Neural cell (in vitro differentiated cells): ENCODE results near the gene ZNF613. TPM values are rescaled to one million over a fixed set of nuclear protein-coding genes. Genes with fewer than 3 reads are reported as not detected.

Source experiments
- H2AFZ ChIP-seq: fragments of 200-600, 300-800 bp; sonication (generic), shearing (Covaris generic); 2 replicates; pipeline ENCODE4 v1.6.0; 2014; ENCODE audit warnings: low read depth, mild to moderate bottlenecking, antibody characterized with exemption, low read length, moderate library complexity
- H3F3A ChIP-seq: fragments of 200-600 bp; shearing (Covaris generic); 2 replicates; pipeline ENCODE4 v1.6.1; 2016; ENCODE audit warnings: mild to moderate bottlenecking, moderate library complexity, mixed read lengths, antibody characterized with exemption, low read length; ENCODE audit not compliant: insufficient read depth, poor library complexity, severe bottlenecking
- H3K27ac ChIP-seq: fragments of 200-600, 300-800 bp; sonication (generic), shearing (Covaris generic); 2 replicates; pipeline ENCODE4 v1.5.1; 2014; ENCODE audit warnings: mild to moderate bottlenecking, low read length, moderate library complexity
- H3K27me3 ChIP-seq: fragments of 300-800, 200-600 bp; sonication (generic), shearing (Covaris generic); 2 replicates; pipeline ENCODE4 v1.6.0; 2014; ENCODE audit warnings: mild to moderate bottlenecking, low read depth, low read length, moderate library complexity; ENCODE audit not compliant: insufficient read depth
- H3K36me3 ChIP-seq: fragments of 300-800, 200-600 bp; sonication (generic), shearing (Covaris generic); 2 replicates; pipeline ENCODE4 v1.5.1; 2014; ENCODE audit warnings: mild to moderate bottlenecking, antibody characterized with exemption, low read length, moderate library complexity; ENCODE audit not compliant: insufficient read depth
- H3K4me2 ChIP-seq: fragments of 300-800, 200-600 bp; sonication (generic), shearing (Covaris generic); 2 replicates; pipeline ENCODE4 v1.6.0; 2014; ENCODE audit warnings: mild to moderate bottlenecking, low read length
- H3K4me3 ChIP-seq: fragments of 300-800, 200-600 bp; sonication (generic), shearing (Covaris generic); 2 replicates; pipeline ENCODE4 v1.5.1; 2014; ENCODE audit warnings: mild to moderate bottlenecking, low read length, moderate library complexity
- H3K79me2 ChIP-seq: fragments of 200-600 bp; shearing (Covaris generic); replicated peaks from 2 replicates; pipeline ENCODE4 v1.6.0; 2014; ENCODE audit warnings: mild to moderate bottlenecking, low read length, moderate library complexity; ENCODE audit not compliant: insufficient read depth
- H3K9ac ChIP-seq: fragments of 300-800, 200-600 bp; sonication (generic), shearing (Covaris generic); 2 replicates; pipeline ENCODE4 v1.6.1; 2016; ENCODE audit warnings: mild to moderate bottlenecking, low read length, mixed read lengths
- H3K9me2 ChIP-seq: fragments of 200-600 bp; shearing (Covaris generic); 2 replicates; pipeline ENCODE4 v1.6.1; 2016; ENCODE audit warnings: mild to moderate bottlenecking, low read length, mixed read lengths; ENCODE audit not compliant: insufficient read depth
- H3K9me3 ChIP-seq: fragments of 200-600, 300-800 bp; sonication (generic), shearing (Covaris generic); 2 replicates; pipeline ENCODE4 v1.6.1; 2016; ENCODE audit warnings: mild to moderate bottlenecking, mixed run types, low read length, moderate library complexity, mixed read lengths
- H4K20me1 ChIP-seq: fragments of 200-600 bp; shearing (Covaris generic); 2 replicates; pipeline ENCODE4 v1.6.1; 2016; ENCODE audit warnings: mild to moderate bottlenecking, mixed run types; ENCODE audit not compliant: insufficient read depth
- EP300 ChIP-seq: fragments of 450-650 bp; conservative IDR thresholded peaks from 2 replicates; pipeline ENCODE4 v1.6.1; 2014; ENCODE audit warnings: antibody characterized with exemption, mild to moderate bottlenecking, moderate library complexity; ENCODE audit not compliant: poor library complexity, severe bottlenecking
- EZH2 ChIP-seq: fragments of 200-600, 300-800 bp; shearing (Covaris generic), sonication (generic); IDR thresholded peaks from 2 replicates; pipeline ENCODE4 v1.6.1; 2014; ENCODE audit warnings: antibody characterized with exemption, low read length, borderline replicate concordance, mild to moderate bottlenecking; ENCODE audit not compliant: insufficient read depth, poor library complexity, severe bottlenecking
- MXI1 ChIP-seq: fragments of 450-650 bp; conservative IDR thresholded peaks from 2 replicates; pipeline ENCODE4 v1.6.1; 2014; ENCODE audit warnings: antibody characterized with exemption, mild to moderate bottlenecking; ENCODE audit not compliant: poor library complexity, severe bottlenecking
- POLR2AphosphoS5 ChIP-seq: IDR thresholded peaks from 2 replicates; pipeline ENCODE4 v1.6.1; 2012
- RAD21 ChIP-seq: fragments of 450-650 bp; conservative IDR thresholded peaks from 2 replicates; pipeline ENCODE4 v1.6.1; 2014; ENCODE audit warnings: antibody characterized with exemption, mild to moderate bottlenecking, moderate library complexity
- SMC3 ChIP-seq: fragments of 450-650 bp; conservative IDR thresholded peaks from 2 replicates; pipeline ENCODE4 v1.6.1; 2014; ENCODE audit warnings: antibody characterized with exemption, mild to moderate bottlenecking, moderate library complexity; ENCODE audit not compliant: poor library complexity
- TAF1 ChIP-seq: IDR thresholded peaks from 2 replicates; pipeline ENCODE4 v1.6.1; 2012; ENCODE audit warnings: low read depth
- polyA plus RNA-seq: library from polyadenylated mRNA; depleted of rRNA; stranded (reverse); fragments of >200 nt; gene quantifications from 2 replicates; pipeline ENCODE4 v1.2.3, GENCODE V29; 2014
- TF ChIP-seq, protein P1 (sequence below): IDR thresholded peaks from 2 replicates; pipeline ENCODE4 v1.6.1; 2012; ENCODE audit warnings: borderline replicate concordance
- TF ChIP-seq, protein P2 (sequence below): fragments of 450-650 bp; IDR thresholded peaks from 2 replicates; pipeline ENCODE4 v1.5.1; 2014; ENCODE audit warnings: antibody characterized with exemption, mild to moderate bottlenecking, moderate library complexity; ENCODE audit not compliant: poor library complexity, severe bottlenecking

ZNF613 gene
- polyA plus RNA-seq, 1 donor from 2014 or later: 10.9 TPM

GRCh38 chr19:51977346-51977745 lies 50.1 kb downstream of the ZNF613 start:
- Histone ChIP-seq H3K27ac (no peak overlapping the region), H3F3A (no peaks in the 10 kb centered on the region), H4K20me1 (no peaks in the 10 kb centered on the region), H3K9me3 (peaks cover 24% of the 10 kb centered on the region), H3K36me3 (peaks cover 13% of the 10 kb centered on the region), H3K9ac (no peak overlapping the region), H3K4me3 (no peak overlapping the region), H2AFZ (no peak overlapping the region), H3K9me2 (no peaks in the 10 kb centered on the region), H3K79me2 (peaks cover 12% of the 10 kb centered on the region), H3K27me3 (no peaks in the 10 kb centered on the region), H3K4me2 (no peak overlapping the region)
- TF ChIP-seq TAF1 (no peak), MXI1 (no peak)
- TF ChIP-seq, protein P1, sequence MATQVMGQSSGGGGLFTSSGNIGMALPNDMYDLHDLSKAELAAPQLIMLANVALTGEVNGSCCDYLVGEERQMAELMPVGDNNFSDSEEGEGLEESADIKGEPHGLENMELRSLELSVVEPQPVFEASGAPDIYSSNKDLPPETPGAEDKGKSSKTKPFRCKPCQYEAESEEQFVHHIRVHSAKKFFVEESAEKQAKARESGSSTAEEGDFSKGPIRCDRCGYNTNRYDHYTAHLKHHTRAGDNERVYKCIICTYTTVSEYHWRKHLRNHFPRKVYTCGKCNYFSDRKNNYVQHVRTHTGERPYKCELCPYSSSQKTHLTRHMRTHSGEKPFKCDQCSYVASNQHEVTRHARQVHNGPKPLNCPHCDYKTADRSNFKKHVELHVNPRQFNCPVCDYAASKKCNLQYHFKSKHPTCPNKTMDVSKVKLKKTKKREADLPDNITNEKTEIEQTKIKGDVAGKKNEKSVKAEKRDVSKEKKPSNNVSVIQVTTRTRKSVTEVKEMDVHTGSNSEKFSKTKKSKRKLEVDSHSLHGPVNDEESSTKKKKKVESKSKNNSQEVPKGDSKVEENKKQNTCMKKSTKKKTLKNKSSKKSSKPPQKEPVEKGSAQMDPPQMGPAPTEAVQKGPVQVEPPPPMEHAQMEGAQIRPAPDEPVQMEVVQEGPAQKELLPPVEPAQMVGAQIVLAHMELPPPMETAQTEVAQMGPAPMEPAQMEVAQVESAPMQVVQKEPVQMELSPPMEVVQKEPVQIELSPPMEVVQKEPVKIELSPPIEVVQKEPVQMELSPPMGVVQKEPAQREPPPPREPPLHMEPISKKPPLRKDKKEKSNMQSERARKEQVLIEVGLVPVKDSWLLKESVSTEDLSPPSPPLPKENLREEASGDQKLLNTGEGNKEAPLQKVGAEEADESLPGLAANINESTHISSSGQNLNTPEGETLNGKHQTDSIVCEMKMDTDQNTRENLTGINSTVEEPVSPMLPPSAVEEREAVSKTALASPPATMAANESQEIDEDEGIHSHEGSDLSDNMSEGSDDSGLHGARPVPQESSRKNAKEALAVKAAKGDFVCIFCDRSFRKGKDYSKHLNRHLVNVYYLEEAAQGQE: no peak

DNA sequence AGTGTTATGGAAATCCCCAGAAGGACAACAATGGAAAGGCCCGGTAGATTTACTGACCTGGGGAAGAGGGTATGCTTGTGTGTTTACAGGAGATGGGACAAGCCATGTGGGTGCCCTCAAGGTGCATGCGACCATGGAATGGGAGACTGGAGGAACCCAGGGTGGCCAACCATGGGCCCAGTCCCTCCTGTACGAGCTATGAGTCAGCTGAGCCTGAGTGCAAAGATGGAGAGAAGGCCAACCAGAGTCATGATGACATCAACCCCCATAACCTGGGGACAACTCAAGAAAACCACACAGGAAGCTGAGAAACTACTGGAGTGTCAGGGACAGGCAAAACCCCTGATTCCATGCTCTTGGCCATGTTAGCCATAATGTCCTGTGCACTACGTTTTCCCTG lies 51.6 kb downstream of the ZNF613 start:
- Histone ChIP-seq H3F3A (no peaks in the 10 kb centered on the region), H3K27me3 (no peaks in the 10 kb centered on the region), H3K9me3 (peaks cover 20% of the 10 kb centered on the region), H3K79me2 (peaks cover 18% of the 10 kb centered on the region), H3K9me2 (no peaks in the 10 kb centered on the region), H2AFZ (no peak overlapping the region), H3K27ac (no peak overlapping the region), H3K4me3 (no peak overlapping the region), H3K36me3 (peaks cover 5% of the 10 kb centered on the region), H3K4me2 (no peak overlapping the region), H4K20me1 (no peaks in the 10 kb centered on the region), H3K9ac (no peak overlapping the region)
- TF ChIP-seq EZH2 (no peak), EP300 (no peak), POLR2AphosphoS5 (no peak), RAD21 (no peak), TAF1 (no peak), MXI1 (no peak), SMC3 (no peak)
- TF ChIP-seq, protein P1: no peak
- TF ChIP-seq, protein P2, sequence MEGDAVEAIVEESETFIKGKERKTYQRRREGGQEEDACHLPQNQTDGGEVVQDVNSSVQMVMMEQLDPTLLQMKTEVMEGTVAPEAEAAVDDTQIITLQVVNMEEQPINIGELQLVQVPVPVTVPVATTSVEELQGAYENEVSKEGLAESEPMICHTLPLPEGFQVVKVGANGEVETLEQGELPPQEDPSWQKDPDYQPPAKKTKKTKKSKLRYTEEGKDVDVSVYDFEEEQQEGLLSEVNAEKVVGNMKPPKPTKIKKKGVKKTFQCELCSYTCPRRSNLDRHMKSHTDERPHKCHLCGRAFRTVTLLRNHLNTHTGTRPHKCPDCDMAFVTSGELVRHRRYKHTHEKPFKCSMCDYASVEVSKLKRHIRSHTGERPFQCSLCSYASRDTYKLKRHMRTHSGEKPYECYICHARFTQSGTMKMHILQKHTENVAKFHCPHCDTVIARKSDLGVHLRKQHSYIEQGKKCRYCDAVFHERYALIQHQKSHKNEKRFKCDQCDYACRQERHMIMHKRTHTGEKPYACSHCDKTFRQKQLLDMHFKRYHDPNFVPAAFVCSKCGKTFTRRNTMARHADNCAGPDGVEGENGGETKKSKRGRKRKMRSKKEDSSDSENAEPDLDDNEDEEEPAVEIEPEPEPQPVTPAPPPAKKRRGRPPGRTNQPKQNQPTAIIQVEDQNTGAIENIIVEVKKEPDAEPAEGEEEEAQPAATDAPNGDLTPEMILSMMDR: no peak
